Neural cell (in vitro differentiated cells): ENCODE results near the gene HOXD8. TPM values are rescaled to one million over a fixed set of nuclear protein-coding genes. Genes with fewer than 3 reads are reported as not detected.

Source experiments
- H2AFZ ChIP-seq: fragments of 200-600, 300-800 bp; sonication (generic), shearing (Covaris generic); 2 replicates; pipeline ENCODE4 v1.6.0; 2014; ENCODE audit warnings: low read depth, mild to moderate bottlenecking, antibody characterized with exemption, low read length, moderate library complexity
- H3F3A ChIP-seq: fragments of 200-600 bp; shearing (Covaris generic); 2 replicates; pipeline ENCODE4 v1.6.1; 2016; ENCODE audit warnings: mild to moderate bottlenecking, moderate library complexity, mixed read lengths, antibody characterized with exemption, low read length; ENCODE audit not compliant: insufficient read depth, poor library complexity, severe bottlenecking
- H3K27ac ChIP-seq: fragments of 200-600, 300-800 bp; sonication (generic), shearing (Covaris generic); 2 replicates; pipeline ENCODE4 v1.5.1; 2014; ENCODE audit warnings: mild to moderate bottlenecking, low read length, moderate library complexity
- H3K27me3 ChIP-seq: fragments of 300-800, 200-600 bp; sonication (generic), shearing (Covaris generic); 2 replicates; pipeline ENCODE4 v1.6.0; 2014; ENCODE audit warnings: mild to moderate bottlenecking, low read depth, low read length, moderate library complexity; ENCODE audit not compliant: insufficient read depth
- H3K36me3 ChIP-seq: fragments of 300-800, 200-600 bp; sonication (generic), shearing (Covaris generic); 2 replicates; pipeline ENCODE4 v1.5.1; 2014; ENCODE audit warnings: mild to moderate bottlenecking, antibody characterized with exemption, low read length, moderate library complexity; ENCODE audit not compliant: insufficient read depth
- H3K4me2 ChIP-seq: fragments of 300-800, 200-600 bp; sonication (generic), shearing (Covaris generic); 2 replicates; pipeline ENCODE4 v1.6.0; 2014; ENCODE audit warnings: mild to moderate bottlenecking, low read length
- H3K4me3 ChIP-seq: fragments of 300-800, 200-600 bp; sonication (generic), shearing (Covaris generic); 2 replicates; pipeline ENCODE4 v1.5.1; 2014; ENCODE audit warnings: mild to moderate bottlenecking, low read length, moderate library complexity
- H3K79me2 ChIP-seq: fragments of 200-600 bp; shearing (Covaris generic); replicated peaks from 2 replicates; pipeline ENCODE4 v1.6.0; 2014; ENCODE audit warnings: mild to moderate bottlenecking, low read length, moderate library complexity; ENCODE audit not compliant: insufficient read depth
- H3K9ac ChIP-seq: fragments of 300-800, 200-600 bp; sonication (generic), shearing (Covaris generic); 2 replicates; pipeline ENCODE4 v1.6.1; 2016; ENCODE audit warnings: mild to moderate bottlenecking, low read length, mixed read lengths
- H3K9me2 ChIP-seq: fragments of 200-600 bp; shearing (Covaris generic); 2 replicates; pipeline ENCODE4 v1.6.1; 2016; ENCODE audit warnings: mild to moderate bottlenecking, low read length, mixed read lengths; ENCODE audit not compliant: insufficient read depth
- H3K9me3 ChIP-seq: fragments of 200-600, 300-800 bp; sonication (generic), shearing (Covaris generic); 2 replicates; pipeline ENCODE4 v1.6.1; 2016; ENCODE audit warnings: mild to moderate bottlenecking, mixed run types, low read length, moderate library complexity, mixed read lengths
- H4K20me1 ChIP-seq: fragments of 200-600 bp; shearing (Covaris generic); 2 replicates; pipeline ENCODE4 v1.6.1; 2016; ENCODE audit warnings: mild to moderate bottlenecking, mixed run types; ENCODE audit not compliant: insufficient read depth
- CTCF ChIP-seq: fragments of 450-650 bp; IDR thresholded peaks from 2 replicates; pipeline ENCODE4 v1.5.1; 2014; ENCODE audit warnings: antibody characterized with exemption, mild to moderate bottlenecking, moderate library complexity; ENCODE audit not compliant: poor library complexity, severe bottlenecking
- EP300 ChIP-seq: fragments of 450-650 bp; conservative IDR thresholded peaks from 2 replicates; pipeline ENCODE4 v1.6.1; 2014; ENCODE audit warnings: antibody characterized with exemption, mild to moderate bottlenecking, moderate library complexity; ENCODE audit not compliant: poor library complexity, severe bottlenecking
- EZH2 ChIP-seq: fragments of 200-600, 300-800 bp; shearing (Covaris generic), sonication (generic); IDR thresholded peaks from 2 replicates; pipeline ENCODE4 v1.6.1; 2014; ENCODE audit warnings: antibody characterized with exemption, low read length, borderline replicate concordance, mild to moderate bottlenecking; ENCODE audit not compliant: insufficient read depth, poor library complexity, severe bottlenecking
- MXI1 ChIP-seq: fragments of 450-650 bp; conservative IDR thresholded peaks from 2 replicates; pipeline ENCODE4 v1.6.1; 2014; ENCODE audit warnings: antibody characterized with exemption, mild to moderate bottlenecking; ENCODE audit not compliant: poor library complexity, severe bottlenecking
- POLR2AphosphoS5 ChIP-seq: IDR thresholded peaks from 2 replicates; pipeline ENCODE4 v1.6.1; 2012
- RAD21 ChIP-seq: fragments of 450-650 bp; conservative IDR thresholded peaks from 2 replicates; pipeline ENCODE4 v1.6.1; 2014; ENCODE audit warnings: antibody characterized with exemption, mild to moderate bottlenecking, moderate library complexity
- SMC3 ChIP-seq: fragments of 450-650 bp; conservative IDR thresholded peaks from 2 replicates; pipeline ENCODE4 v1.6.1; 2014; ENCODE audit warnings: antibody characterized with exemption, mild to moderate bottlenecking, moderate library complexity; ENCODE audit not compliant: poor library complexity
- TAF1 ChIP-seq: IDR thresholded peaks from 2 replicates; pipeline ENCODE4 v1.6.1; 2012; ENCODE audit warnings: low read depth
- polyA plus RNA-seq: library from polyadenylated mRNA; depleted of rRNA; stranded (reverse); fragments of >200 nt; gene quantifications from 2 replicates; pipeline ENCODE4 v1.2.3, GENCODE V29; 2014
- TF ChIP-seq, protein P1 (sequence below): IDR thresholded peaks from 2 replicates; pipeline ENCODE4 v1.6.1; 2012; ENCODE audit warnings: borderline replicate concordance

Gene HOXD8
- polyA plus RNA-seq, 1 donor from 2014 or later = not detected

DNA sequence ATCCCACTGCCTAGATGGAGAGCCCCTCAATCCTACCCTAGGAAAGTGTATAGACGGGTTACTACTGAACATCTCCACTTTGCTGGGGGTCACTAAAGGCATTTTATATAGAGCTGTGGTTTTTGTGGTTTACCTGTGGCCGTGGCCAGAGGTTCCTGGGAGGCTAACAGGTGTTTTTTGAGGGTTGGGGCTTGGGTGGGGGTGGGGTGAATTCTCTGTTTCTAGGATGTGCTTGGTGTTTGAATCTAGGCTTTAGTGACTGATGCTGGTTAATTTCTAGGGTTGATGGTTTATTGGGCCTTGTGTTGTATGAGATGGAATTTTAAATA, 7.7 kb downstream of the HOXD8 start:
- no peaks in the 10 kb centered on the region for H4K20me1 ChIP-seq
- peak overlapping the region; percentile 60 for H3K4me3 ChIP-seq

GRCh38 chr2:176137906-176138305, 8.4 kb downstream of the HOXD8 start:
- H3K79me2 ChIP-seq = no peaks in the 10 kb centered on the region
- H3K4me2 ChIP-seq = no peak overlapping the region
- peaks cover 4% of the 10 kb centered on the region for H3K9me3 ChIP-seq
- H3K27me3 ChIP-seq = peaks cover 100% of the 10 kb centered on the region
- no peak overlapping the region for H3K27ac ChIP-seq
- no peaks in the 10 kb centered on the region for H3F3A ChIP-seq
- no peaks in the 10 kb centered on the region for H3K9me2 ChIP-seq
- no peak overlapping the region for H3K9ac ChIP-seq
- H3K4me3 ChIP-seq = no peak overlapping the region
- no peaks in the 10 kb centered on the region for H3K36me3 ChIP-seq
- H2AFZ ChIP-seq = no peak overlapping the region
- TF ChIP-seq MXI1 (no peak), POLR2AphosphoS5 (no peak), EZH2 (no peak), RAD21 (no peak), TAF1 (no peak), EP300 (no peak), SMC3 (no peak), CTCF (no peak)
- TF ChIP-seq, protein P1, sequence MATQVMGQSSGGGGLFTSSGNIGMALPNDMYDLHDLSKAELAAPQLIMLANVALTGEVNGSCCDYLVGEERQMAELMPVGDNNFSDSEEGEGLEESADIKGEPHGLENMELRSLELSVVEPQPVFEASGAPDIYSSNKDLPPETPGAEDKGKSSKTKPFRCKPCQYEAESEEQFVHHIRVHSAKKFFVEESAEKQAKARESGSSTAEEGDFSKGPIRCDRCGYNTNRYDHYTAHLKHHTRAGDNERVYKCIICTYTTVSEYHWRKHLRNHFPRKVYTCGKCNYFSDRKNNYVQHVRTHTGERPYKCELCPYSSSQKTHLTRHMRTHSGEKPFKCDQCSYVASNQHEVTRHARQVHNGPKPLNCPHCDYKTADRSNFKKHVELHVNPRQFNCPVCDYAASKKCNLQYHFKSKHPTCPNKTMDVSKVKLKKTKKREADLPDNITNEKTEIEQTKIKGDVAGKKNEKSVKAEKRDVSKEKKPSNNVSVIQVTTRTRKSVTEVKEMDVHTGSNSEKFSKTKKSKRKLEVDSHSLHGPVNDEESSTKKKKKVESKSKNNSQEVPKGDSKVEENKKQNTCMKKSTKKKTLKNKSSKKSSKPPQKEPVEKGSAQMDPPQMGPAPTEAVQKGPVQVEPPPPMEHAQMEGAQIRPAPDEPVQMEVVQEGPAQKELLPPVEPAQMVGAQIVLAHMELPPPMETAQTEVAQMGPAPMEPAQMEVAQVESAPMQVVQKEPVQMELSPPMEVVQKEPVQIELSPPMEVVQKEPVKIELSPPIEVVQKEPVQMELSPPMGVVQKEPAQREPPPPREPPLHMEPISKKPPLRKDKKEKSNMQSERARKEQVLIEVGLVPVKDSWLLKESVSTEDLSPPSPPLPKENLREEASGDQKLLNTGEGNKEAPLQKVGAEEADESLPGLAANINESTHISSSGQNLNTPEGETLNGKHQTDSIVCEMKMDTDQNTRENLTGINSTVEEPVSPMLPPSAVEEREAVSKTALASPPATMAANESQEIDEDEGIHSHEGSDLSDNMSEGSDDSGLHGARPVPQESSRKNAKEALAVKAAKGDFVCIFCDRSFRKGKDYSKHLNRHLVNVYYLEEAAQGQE = no peak
- no peaks in the 10 kb centered on the region for H4K20me1 ChIP-seq

More for the DNA sequence above, 7.7 kb downstream of the HOXD8 start:
- Histone ChIP-seq H3K9me2 (no peaks in the 10 kb centered on the region), H3F3A (no peaks in the 10 kb centered on the region), H3K36me3 (no peaks in the 10 kb centered on the region), H3K27ac (no peak overlapping the region), H3K9me3 (peaks cover 4% of the 10 kb centered on the region), H3K79me2 (no peaks in the 10 kb centered on the region), H2AFZ (no peak overlapping the region), H3K27me3 (peaks cover 100% of the 10 kb centered on the region), H3K9ac (no peak overlapping the region), H3K4me2 (no peak overlapping the region)
- TF ChIP-seq RAD21 = no peak

DNA sequence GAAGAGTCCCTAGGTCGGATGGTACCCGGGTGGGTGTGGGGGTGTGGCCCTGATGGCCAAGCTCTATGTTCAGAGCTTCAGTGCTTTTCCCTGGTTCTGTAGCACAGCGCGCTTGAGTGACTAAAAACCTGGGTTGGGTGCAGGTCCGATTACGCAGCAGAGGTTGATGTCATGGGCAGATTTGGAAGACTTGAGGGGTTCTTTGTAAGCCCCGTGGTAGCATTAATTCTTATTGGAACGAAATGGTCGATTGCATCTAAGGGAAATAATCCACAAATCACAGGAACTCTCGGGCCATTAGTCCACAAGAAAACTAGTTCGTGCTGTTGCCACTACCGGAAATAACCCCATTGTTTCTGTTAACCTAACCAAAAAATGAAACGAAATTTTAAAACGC, 9.0 kb downstream of the HOXD8 start:
- Histone ChIP-seq H3K27ac (no peak overlapping the region), H3K27me3 (peaks cover 100% of the 10 kb centered on the region), H3K9ac (no peak overlapping the region), H3K79me2 (no peaks in the 10 kb centered on the region), H3K9me3 (peaks cover 4% of the 10 kb centered on the region), H3K4me3 (no peak overlapping the region), H3K9me2 (no peaks in the 10 kb centered on the region), H4K20me1 (no peaks in the 10 kb centered on the region), H3K36me3 (no peaks in the 10 kb centered on the region), H2AFZ (no peak overlapping the region), H3K4me2 (no peak overlapping the region), H3F3A (no peaks in the 10 kb centered on the region)
- no peak for TF ChIP-seq SMC3
- TF ChIP-seq EZH2 = no peak
- no peak for TF ChIP-seq TAF1
- no peak for TF ChIP-seq RAD21
- no peak for TF ChIP-seq POLR2AphosphoS5
- no peak for TF ChIP-seq CTCF
- TF ChIP-seq, protein P1 = no peak
- no peak for TF ChIP-seq MXI1
- no peak for TF ChIP-seq EP300
